H9 (cell line): ENCODE measurements around the gene STYXL1. TPM values are rescaled to one million over a fixed set of nuclear protein-coding genes. Genes with fewer than 3 reads are reported as not detected.

Experiments used
- DNase-seq: peaks from one replicate; pipeline ENCODE4 v3.0.0-alpha.2; 2017
- H2AFZ ChIP-seq: one replicate; pipeline ENCODE4 v1.6.1; 2013; ENCODE audit warnings: mild to moderate bottlenecking, low read length, control low read depth, moderate library complexity
- H2AK5ac ChIP-seq: 2 replicates; pipeline ENCODE4 v1.6.1; 2013; ENCODE audit warnings: low read length, control low read depth, mixed read lengths; ENCODE audit not compliant: insufficient read length
- H2BK120ac ChIP-seq: one replicate; pipeline ENCODE4 v1.6.1; 2013; ENCODE audit warnings: low read depth, mild to moderate bottlenecking, low read length, control low read depth, inconsistent platforms; ENCODE audit not compliant: poor library complexity, severe bottlenecking
- H2BK12ac ChIP-seq: 2 replicates; pipeline ENCODE4 v1.6.1; 2013; ENCODE audit warnings: low read length, control low read depth, mixed read lengths, low read depth; ENCODE audit not compliant: insufficient read length
- H2BK15ac ChIP-seq: 2 replicates; pipeline ENCODE4 v1.6.1; 2013; ENCODE audit warnings: low read depth, low read length, control low read depth
- H2BK20ac ChIP-seq: one replicate; pipeline ENCODE4 v1.6.1; 2013; ENCODE audit warnings: low read depth, mild to moderate bottlenecking, low read length, control low read depth, inconsistent platforms; ENCODE audit not compliant: poor library complexity, severe bottlenecking
- H2BK5ac ChIP-seq: 2 replicates; pipeline ENCODE4 v1.6.1; 2013; ENCODE audit warnings: low read length, control low read depth, mixed read lengths; ENCODE audit not compliant: insufficient read length
- H3K14ac ChIP-seq: 2 replicates; pipeline ENCODE4 v1.6.1; 2013; ENCODE audit warnings: low read length, control low read depth; ENCODE audit not compliant: insufficient read depth
- H3K18ac ChIP-seq: 2 replicates; pipeline ENCODE4 v1.6.1; 2013; ENCODE audit warnings: low read depth, mild to moderate bottlenecking, mixed read lengths, low read length, control low read depth; ENCODE audit not compliant: insufficient read length
- H3K23ac ChIP-seq: 2 replicates; pipeline ENCODE4 v1.6.1; 2013; ENCODE audit warnings: low read length, control low read depth, mixed read lengths, low read depth; ENCODE audit not compliant: insufficient read length
- H3K23me2 ChIP-seq: 2 replicates; pipeline ENCODE4 v1.6.1; 2013; ENCODE audit warnings: low read depth, mild to moderate bottlenecking, mixed read lengths, low read length, control low read depth; ENCODE audit not compliant: insufficient read length, poor library complexity, severe bottlenecking
- H3K27ac ChIP-seq: 2 replicates; pipeline ENCODE4 v1.5.1; 2013; ENCODE audit warnings: low read length, control low read depth, mixed read lengths, low read depth; ENCODE audit not compliant: insufficient read length
- H3K27me3 ChIP-seq: 2 replicates; pipeline ENCODE4 v1.6.1; 2013; ENCODE audit warnings: low read length, control low read depth, inconsistent platforms; ENCODE audit not compliant: insufficient read depth
- H3K4ac ChIP-seq: 2 replicates; pipeline ENCODE4 v1.6.1; 2013; ENCODE audit warnings: low read depth, mild to moderate bottlenecking, control low read depth, inconsistent platforms, low read length, moderate library complexity
- H3K4me1 ChIP-seq: 2 replicates; pipeline ENCODE4 v1.6.1; 2013; ENCODE audit warnings: low read length, control low read depth, inconsistent platforms; ENCODE audit not compliant: insufficient read depth
- H3K4me2 ChIP-seq: 2 replicates; pipeline ENCODE4 v1.6.1; 2013; ENCODE audit warnings: low read length, control low read depth, mixed read lengths; ENCODE audit not compliant: insufficient read length, insufficient read depth
- H3K56ac ChIP-seq: 2 replicates; pipeline ENCODE4 v1.6.1; 2013; ENCODE audit warnings: low read depth, mild to moderate bottlenecking, mixed read lengths, low read length, control low read depth; ENCODE audit not compliant: insufficient read length
- H3K79me1 ChIP-seq: 2 replicates; pipeline ENCODE4 v1.6.1; 2013; ENCODE audit warnings: low read depth, mild to moderate bottlenecking, moderate library complexity, low read length, control low read depth, inconsistent platforms; ENCODE audit not compliant: insufficient read depth, poor library complexity, severe bottlenecking
- H3K79me2 ChIP-seq: 2 replicates; pipeline ENCODE4 v1.6.1; 2013; ENCODE audit warnings: low read length, control low read depth, inconsistent platforms; ENCODE audit not compliant: insufficient read depth
- H3K9ac ChIP-seq: 2 replicates; pipeline ENCODE4 v1.6.1; 2013; ENCODE audit warnings: low read length, control low read depth, mixed read lengths; ENCODE audit not compliant: insufficient read length; ENCODE audit errors: extremely low read depth
- H3K9me3 ChIP-seq: one replicate; pipeline ENCODE4 v1.6.1; 2013; ENCODE audit warnings: low read depth, low read length, inconsistent platforms; ENCODE audit not compliant: control insufficient read depth
- H3T11ph ChIP-seq: one replicate; pipeline ENCODE4 v1.6.1; 2013; ENCODE audit warnings: mild to moderate bottlenecking, low read length, control low read depth, inconsistent platforms
- H4K20me1 ChIP-seq: one replicate; pipeline ENCODE4 v1.6.1; 2013; ENCODE audit not compliant: control insufficient read depth, insufficient read length, insufficient read depth
- H4K5ac ChIP-seq: 2 replicates; pipeline ENCODE4 v1.6.1; 2013; ENCODE audit warnings: low read depth, mild to moderate bottlenecking, mixed read lengths, low read length, control low read depth; ENCODE audit not compliant: insufficient read length
- H4K8ac ChIP-seq: replicated peaks from 2 replicates; pipeline ENCODE4 v1.6.1; 2013; ENCODE audit warnings: low read length, control low read depth, mixed read lengths, low read depth; ENCODE audit not compliant: insufficient read length
- H4K91ac ChIP-seq: 2 replicates; pipeline ENCODE4 v1.6.1; 2013; ENCODE audit warnings: low read depth, mild to moderate bottlenecking, moderate library complexity, mixed read lengths, low read length, control low read depth; ENCODE audit not compliant: insufficient read length
- H3K27ac Mint-ChIP-seq, 3 experiments: 2 replicates in 2 of 3; 3 replicates in 1 of 3; pipeline ENCODE4 v1.8.0; 2020 to 2021; ENCODE audit warnings: mixed read lengths in 3 of 3, mild to moderate bottlenecking in 1 of 3, moderate library complexity in 1 of 3
- H3K27me3 Mint-ChIP-seq: 2 replicates; pipeline ENCODE4 v1.8.0; 2021; ENCODE audit warnings: low read depth, mild to moderate bottlenecking, moderate library complexity, mixed read lengths
- H3K36me3 Mint-ChIP-seq, 3 experiments: 2 replicates in 2 of 3; 3 replicates in 1 of 3; pipeline ENCODE4 v1.8.0; 2020 to 2021; ENCODE audit warnings: low read depth in 3 of 3, mixed read lengths in 3 of 3; ENCODE audit not compliant: insufficient read depth in 1 of 3
- H3K4me1 Mint-ChIP-seq, 2 experiments: 2 replicates each; pipeline ENCODE4 v1.8.0; 2020; ENCODE audit warnings: mixed read lengths in 2 of 2
- H3K4me3 Mint-ChIP-seq, 2 experiments: 2 replicates in 1 of 2; 3 replicates in 1 of 2; pipeline ENCODE4 v1.8.0; 2020 to 2021; ENCODE audit warnings: mild to moderate bottlenecking in 2 of 2, mixed read lengths in 2 of 2, moderate library complexity in 1 of 2
- H3K9me3 Mint-ChIP-seq, 2 experiments: 2 replicates in 1 of 2; 3 replicates in 1 of 2; pipeline ENCODE4 v1.8.0; 2020; ENCODE audit warnings: mild to moderate bottlenecking in 2 of 2, mixed read lengths in 2 of 2, moderate library complexity in 1 of 2
- CTCF ChIP-seq: fragments of 200-600 bp; sonication (generic); conservative IDR thresholded peaks from 3 replicates; pipeline ENCODE4 v1.8.0; 2021; ENCODE audit warnings: antibody characterized with exemption, mild to moderate bottlenecking
- WGBS: extraction: QIAGEN DNeasy Blood & Tissue Kit; methylation state at CpG from one replicate; pipeline ENCODE4 v1.1.7; 2013; ENCODE audit warnings: missing lambda C conversion rate, low lambda C conversion rate, mixed read lengths; ENCODE audit not compliant: insufficient read length; ENCODE audit errors: extremely low coverage; 5-methylcytosine and 5-hydroxymethylcytosine counted together
- total RNA-seq: library from RNA; stranded (reverse); gene quantifications from 2 replicates; pipeline ENCODE4 v1.2.1, GENCODE V29; 2021

The STYXL1 gene
- total RNA-seq, 1 experiment from 2014 or later: 38.7 TPM

- Histone ChIP-seq H3K27me3 (no peaks in the 10 kb centered on the region), H2BK15ac (no peak overlapping the region), H2BK20ac (no peak overlapping the region), H3K79me1 (no peaks in the 10 kb centered on the region), H3K56ac (no peak overlapping the region), H2AFZ (no peak overlapping the region), H3K27ac (no peak overlapping the region), H3K4me2 (no peak overlapping the region), H2BK5ac (no peak overlapping the region), H2BK120ac (no peak overlapping the region), H4K8ac (no peak overlapping the region), H3K9ac (no peak overlapping the region), H3K79me2 (peaks cover 4% of the 10 kb centered on the region; the same call in 1 of the 2 replicates), H3K9me3 (no peaks in the 10 kb centered on the region), H3K4ac (no peak overlapping the region), H3K4me1 (no peaks in the 10 kb centered on the region), H3K14ac (no peak overlapping the region), H3K23ac (no peak overlapping the region), H4K5ac (no peak overlapping the region), H3K23me2 (no peaks in the 10 kb centered on the region), H3T11ph (no peak overlapping the region), H4K20me1 (no peaks in the 10 kb centered on the region), H2AK5ac (no peak overlapping the region), H4K91ac (no peak overlapping the region), H3K18ac (peak overlapping the region; percentile 44), H2BK12ac (no peak overlapping the region)
- no peak for TF ChIP-seq CTCF
- no peak overlapping the region for H3K4me3 Mint-ChIP-seq
- H3K36me3 Mint-ChIP-seq: peaks cover 18 to 43% (median 36%) of the 10 kb centered on the region in 3 experiments; a peak in 6 of 7 replicates
- peaks cover 2 to 6% of the 10 kb centered on the region in 2 experiments; a peak in 1 of 5 replicates for H3K9me3 Mint-ChIP-seq
- DNase-seq: no peak
- peaks cover 13 to 20% of the 10 kb centered on the region in 2 experiments for H3K4me1 Mint-ChIP-seq
- no peak overlapping the region for H3K27ac Mint-ChIP-seq
- no CpG with 5 or more reads among the region's 7 CpGs for WGBS
- no peaks in the 10 kb centered on the region for H3K27me3 Mint-ChIP-seq
Measured at GRCh38 chr7:75953431-75953830, 94.4 kb downstream of the STYXL1 start.
